H1 (cell line): ENCODE results near the gene PCID2. TPM values are rescaled to one million over a fixed set of nuclear protein-coding genes. Genes with fewer than 3 reads are reported as not detected.
A peak's percentile ranks its signal among the peaks of the same experiment; 100 is the strongest.

Experiments
- CTCF ChIA-PET: fragments of 300-600 bp; sonication (Branson Sonifier 250); formaldehyde crosslinking; loops from one replicate; lab custom pipeline; 2021; ENCODE audit not compliant: partially characterized antibody; lab: Charles Lee
- POLR2A ChIA-PET: fragments of 300-600 bp; sonication (Branson Sonifier 250); formaldehyde crosslinking; loops from one replicate; lab custom pipeline; 2021; ENCODE audit warnings: inconsistent platforms; ENCODE audit not compliant: partially characterized antibody; lab: Charles Lee
- DNase-seq, 2 experiments: peaks; one replicate each; pipeline versions ENCODE4 v3.0.0 to v3.0.0-alpha.2; 2010 to 2022; ENCODE audit warnings: low spot score in 2 of 2, low read depth in 1 of 2, mixed read lengths in 1 of 2
- FAIRE-seq: peaks from 2 replicates; lab custom pipeline; 2011; peaks lifted over from hg19 to GRCh38; lab: Jason Lieb, UNC
- H2AFZ ChIP-seq: 2 replicates; pipeline ENCODE4 v1.8.1; 2012; ENCODE audit warnings: low read length, inconsistent platforms
- H2AK5ac ChIP-seq: 2 replicates; pipeline ENCODE4 v1.6.1; 2013; ENCODE audit warnings: low read depth, low read length
- H2BK120ac ChIP-seq: replicated peaks from 2 replicates; pipeline ENCODE3; 2013; ENCODE audit warnings: low read depth, low read length, inconsistent platforms
- H2BK12ac ChIP-seq: 2 replicates; pipeline ENCODE4 v1.6.1; 2013; ENCODE audit warnings: low read depth, low read length
- H2BK15ac ChIP-seq: 2 replicates; pipeline ENCODE4 v1.6.1; 2013; ENCODE audit warnings: low read length
- H2BK20ac ChIP-seq: 2 replicates; pipeline ENCODE4 v1.6.1; 2013; ENCODE audit warnings: low read length
- H2BK5ac ChIP-seq: 2 replicates; pipeline ENCODE4 v1.6.1; 2013; ENCODE audit warnings: low read depth, low read length
- H3K14ac ChIP-seq: 2 replicates; pipeline ENCODE4 v1.6.1; 2013; ENCODE audit warnings: inconsistent platforms; ENCODE audit not compliant: insufficient read length
- H3K18ac ChIP-seq: 2 replicates; pipeline ENCODE4 v1.6.1; 2013; ENCODE audit warnings: low read length; ENCODE audit errors: extremely low read depth
- H3K23ac ChIP-seq: 2 replicates; pipeline ENCODE4 v1.6.1; 2013; ENCODE audit warnings: inconsistent platforms; ENCODE audit not compliant: insufficient read length
- H3K23me2 ChIP-seq: 2 replicates; pipeline ENCODE4 v1.6.1; 2013; ENCODE audit warnings: low read depth, low read length
- H3K27ac ChIP-seq: 2 replicates; pipeline ENCODE4 v1.6.1; 2011; ENCODE audit warnings: low read depth, low read length, inconsistent platforms
- H3K27me3 ChIP-seq, 4 experiments: replicated peaks in 1 of 4; 1 replicate in 1 of 4; 2 replicates in 3 of 4; pipeline versions ENCODE4 v1.6.1 to v1.8.1; 2011 to 2013; ENCODE audit warnings: low read length in 3 of 4, mild to moderate bottlenecking in 3 of 4, inconsistent platforms in 2 of 4, mixed read lengths in 2 of 4, moderate library complexity in 1 of 4; ENCODE audit not compliant: control insufficient read depth in 3 of 4, insufficient read depth in 3 of 4; ENCODE audit errors: extremely low read depth in 1 of 4
- H3K36me3 ChIP-seq, 4 experiments: 2 replicates each; pipeline versions ENCODE4 v1.6.1 to v1.8.1; 2011 to 2013; ENCODE audit warnings: mild to moderate bottlenecking in 4 of 4, low read length in 3 of 4, moderate library complexity in 2 of 4, control low read depth in 1 of 4, inconsistent platforms in 1 of 4; ENCODE audit not compliant: insufficient read depth in 4 of 4, control insufficient read depth in 2 of 4
- H3K4ac ChIP-seq: replicated peaks from 2 replicates; pipeline ENCODE3; 2013; ENCODE audit warnings: low read length, low read depth, mixed read lengths, inconsistent platforms; ENCODE audit not compliant: insufficient read length
- H3K4me1 ChIP-seq, 4 experiments: replicated peaks in 1 of 4; 1 replicate in 1 of 4; 2 replicates in 3 of 4; pipeline versions ENCODE4 v1.6.1 to v1.8.1; 2011 to 2013; ENCODE audit warnings: low read length in 3 of 4, inconsistent platforms in 2 of 4, mixed read lengths in 1 of 4; ENCODE audit not compliant: insufficient read depth in 4 of 4, control insufficient read depth in 3 of 4
- H3K4me2 ChIP-seq, 2 experiments: 2 replicates each; pipeline versions ENCODE4 v1.6.1 to v1.8.1; 2011 to 2013; ENCODE audit warnings: low read depth in 2 of 2, low read length in 2 of 2, control low read depth in 1 of 2, inconsistent platforms in 1 of 2, mild to moderate bottlenecking in 1 of 2; ENCODE audit not compliant: insufficient read depth in 1 of 2
- H3K4me3 ChIP-seq, 4 experiments: fragments of 200-600, 300-600 bp in 1 of 4; sonication (generic), shearing (Covaris generic), sonication (Bioruptor Twin) in 1 of 4; 2 replicates each; pipeline versions ENCODE4 v1.5.1 to v1.8.1; 2011 to 2016; ENCODE audit warnings: low read length in 4 of 4, low read depth in 3 of 4, control low read depth in 2 of 4, inconsistent platforms in 2 of 4, mild to moderate bottlenecking in 2 of 4, mixed read lengths in 1 of 4, moderate library complexity in 1 of 4; ENCODE audit not compliant: insufficient read depth in 2 of 4; ENCODE audit errors: extremely low read depth in 1 of 4
- H3K56ac ChIP-seq: replicated peaks from 2 replicates; pipeline ENCODE3; 2013; ENCODE audit warnings: low read depth, mild to moderate bottlenecking, mixed read lengths, low read length, inconsistent platforms; ENCODE audit not compliant: insufficient read length
- H3K79me1 ChIP-seq: 2 replicates; pipeline ENCODE4 v1.6.1; 2013; ENCODE audit warnings: low read depth, low read length, control low read depth
- H3K79me2 ChIP-seq, 2 experiments: 2 replicates each; pipeline versions ENCODE4 v1.6.1 to v1.8.1; 2012 to 2013; ENCODE audit warnings: low read length in 2 of 2, mild to moderate bottlenecking in 2 of 2, inconsistent platforms in 1 of 2; ENCODE audit not compliant: insufficient read depth in 2 of 2, control insufficient read depth in 1 of 2
- H3K9ac ChIP-seq, 4 experiments: replicated peaks in 1 of 4; 1 replicate in 1 of 4; 2 replicates in 3 of 4; pipeline versions ENCODE4 v1.6.1 to v1.8.1; 2011 to 2013; ENCODE audit warnings: low read depth in 3 of 4, low read length in 3 of 4, control low read depth in 2 of 4, mild to moderate bottlenecking in 2 of 4, moderate library complexity in 2 of 4, inconsistent platforms in 1 of 4; ENCODE audit errors: extremely low read depth in 1 of 4
- H3K9me3 ChIP-seq, 2 experiments: 2 replicates each; pipeline versions ENCODE4 v1.6.1 to v1.8.1; 2012 to 2013; ENCODE audit warnings: mild to moderate bottlenecking in 2 of 2, moderate library complexity in 2 of 2, control low read depth in 1 of 2, inconsistent platforms in 1 of 2, low read depth in 1 of 2, low read length in 1 of 2, mixed read lengths in 1 of 2; ENCODE audit not compliant: insufficient read depth in 2 of 2
- H4K20me1 ChIP-seq, 2 experiments: replicated peaks in 1 of 2; 2 replicates each; pipeline versions ENCODE3 to v1.8.1; 2011 to 2013; ENCODE audit warnings: inconsistent platforms in 2 of 2, low read length in 2 of 2, mild to moderate bottlenecking in 1 of 2; ENCODE audit not compliant: insufficient read depth in 2 of 2, control insufficient read depth in 1 of 2
- H4K5ac ChIP-seq: 2 replicates; pipeline ENCODE4 v1.6.1; 2013; ENCODE audit warnings: low read length, low read depth, mixed read lengths, inconsistent platforms; ENCODE audit not compliant: insufficient read length
- H4K8ac ChIP-seq: 2 replicates; pipeline ENCODE4 v1.8.0; 2013; ENCODE audit warnings: mild to moderate bottlenecking, moderate library complexity, low read length, inconsistent platforms; ENCODE audit not compliant: insufficient read depth; ENCODE audit errors: extremely low read depth
- H4K91ac ChIP-seq: replicated peaks from 2 replicates; pipeline ENCODE3; 2013; ENCODE audit warnings: low read length, mixed read lengths, inconsistent platforms; ENCODE audit not compliant: insufficient read length
- CBX5 ChIP-seq: fragments of 300-800, 300-1000 bp; sonication (generic); IDR thresholded peaks from 2 replicates; pipeline ENCODE4 v1.7.1; 2016; ENCODE audit warnings: antibody characterized with exemption, low read length, low read depth
- HDAC6 ChIP-seq: IDR thresholded peaks from one replicate; pipeline ENCODE4 v1.7.1; 2012; ENCODE audit warnings: low read depth, mild to moderate bottlenecking, inconsistent platforms, low read length, moderate library complexity
- SIRT6 ChIP-seq: IDR thresholded peaks from one replicate; pipeline ENCODE4 v1.7.1; 2012; ENCODE audit warnings: low read length, inconsistent platforms
- WGBS, 2 experiments: shearing (Covaris generic) in 1 of 2; methylation state at CpG; one replicate each; pipeline versions ENCODE4 v1.1.6 to v1.1.7; 2013 to 2015; ENCODE audit warnings: low lambda C conversion rate in 2 of 2, mixed read lengths in 2 of 2, inconsistent platforms in 1 of 2, low coverage in 1 of 2, missing lambda C conversion rate in 1 of 2; ENCODE audit not compliant: insufficient replicate concordance in 2 of 2, insufficient coverage in 1 of 2, insufficient read length in 1 of 2; ENCODE audit errors: extremely low coverage in 1 of 2, missing lambda C conversion rate in 1 of 2; 5-methylcytosine and 5-hydroxymethylcytosine counted together
- polyA plus RNA-seq, 7 experiments: library from polyadenylated mRNA; depleted of rRNA in 3 of 7; stranded (reverse) in 5 of 7; unstranded in 2 of 7; fragments of >200 nt in 5 of 7; fragments of 200-250 nt in 2 of 7; gene quantifications; 1 replicate in 5 of 7; 2 replicates in 1 of 7; 4 replicates in 1 of 7; pipeline versions ENCODE4 v1.2.1 to v1.2.3, GENCODE V29; 2011 to 2013; ENCODE audit warnings: missing spikeins in 2 of 7, mixed read lengths in 2 of 7
- total RNA-seq: library from RNA; stranded (reverse); fragmentation: NEBNext Ultra II Directional; extraction: Animal tissue kit (Norgen Biotek cat#: 25700); gene quantifications from 2 replicates; pipeline ENCODE4 v1.2.1, GENCODE V29; 2021

Gene PCID2
- total and polyA plus RNA-seq, 2 of the 8 experiments (the other 6 are each of a cell fraction or from before 2014, with no cell fraction given): 72.4 to 72.8 TPM

DNA sequence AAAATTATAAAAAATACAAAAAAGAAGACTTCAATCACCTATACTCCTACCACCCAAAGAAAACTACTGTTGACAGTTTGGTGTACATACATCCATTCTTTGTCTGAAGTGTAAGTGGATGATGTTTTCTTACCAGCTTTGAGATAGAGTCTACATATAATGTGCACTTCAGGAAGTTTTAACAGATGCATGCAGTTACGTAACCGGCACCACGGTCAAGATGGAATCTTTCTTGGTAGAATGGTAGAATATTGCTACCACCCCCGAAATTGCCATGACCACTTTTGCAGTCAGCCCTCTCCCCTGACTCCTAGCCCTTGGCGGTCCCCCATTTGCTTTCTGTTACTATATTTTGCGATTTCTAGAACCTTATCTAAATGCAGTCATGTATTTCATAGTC is 2.4 kb upstream of the PCID2 start:
- no peaks in the 10 kb centered on the region for H3K9me3 ChIP-seq

More for the DNA sequence above, 2.4 kb upstream of the PCID2 start:
- 89% methylated on average over 6 of the region's 6 CpGs; no CpG with 5 or more reads in 1 of the 2 experiments for WGBS, 2 experiments
- Histone ChIP-seq H2AK5ac (no peak overlapping the region), H3K14ac (no peak overlapping the region), H4K91ac (no peak overlapping the region), H4K8ac (no peak overlapping the region), H3K27me3 (no peaks in the 10 kb centered on the region), H2BK120ac (no peak overlapping the region), H3K27ac (no peak overlapping the region), H3K79me2 (peaks cover 51 to 84% of the 10 kb centered on the region in 2 experiments), H2BK12ac (no peak overlapping the region), H3K23me2 (peaks cover 5% of the 10 kb centered on the region), H3K9ac (no peak overlapping the region), H2AFZ (no peak overlapping the region), H3K4me2 (peak overlapping the region; percentile 68 to 78), H3K4ac (no peak overlapping the region), H3K4me1 (peaks cover 3 to 13% (median 6%) of the 10 kb centered on the region in 4 experiments; a peak in 6 of 7 replicates), H3K56ac (no peak overlapping the region), H3K23ac (no peak overlapping the region), H3K79me1 (peaks cover 14% of the 10 kb centered on the region; the same call in 1 of the 2 replicates), H2BK5ac (no peak overlapping the region), H2BK20ac (no peak overlapping the region), H3K36me3 (peaks cover 0 to 17% (median 1%) of the 10 kb centered on the region in 4 experiments; a peak in 3 of 8 replicates), H4K5ac (no peak overlapping the region), H3K4me3 (peak overlapping the region in 3 of 4 experiments; percentile 14 to 83 (median 14); a peak in 4 of 8 replicates), H2BK15ac (no peak overlapping the region), H3K18ac (no peak overlapping the region), H4K20me1 (peaks cover 7 to 22% of the 10 kb centered on the region in 2 experiments)
- CTCF ChIA-PET: no interaction called here
- TF ChIP-seq SIRT6: no peak
- TF ChIP-seq CBX5: no peak
- no peak for TF ChIP-seq HDAC6
- FAIRE-seq (no peak), DNase-seq (no peak)
- POLR2A ChIA-PET: interaction anchor here (2.6 to 3.7 kb wide), 2 partner anchors 8 to 15 kb away, joined by 18 to 26 read pairs; no protein-coding TSS in a partner anchor
